IMR-90 (cell line): ENCODE results near the gene SDK1.

Experiments used
- BHLHE40 ChIP-seq: fragments of 150-350 bp; IDR thresholded peaks from 2 replicates; pipeline ENCODE4 v1.6.1; 2016; ENCODE audit warnings: mild to moderate bottlenecking, low read depth, low read length
- CTCF ChIP-seq: conservative IDR thresholded peaks from 2 replicates; pipeline ENCODE4 v1.5.1; 2012; ENCODE audit warnings: mild to moderate bottlenecking, low read depth, low read length, improper control_type of control experiment
- MXI1 ChIP-seq: IDR thresholded peaks from 2 replicates; pipeline ENCODE4 v1.6.1; 2012; ENCODE audit warnings: low read depth, mild to moderate bottlenecking, low read length, moderate library complexity, borderline replicate concordance
- POLR2A ChIP-seq: IDR thresholded peaks from 2 replicates; pipeline ENCODE4 v1.6.1; 2012; ENCODE audit warnings: mild to moderate bottlenecking, low read depth, low read length

- no peak for TF ChIP-seq CTCF
- no peak for TF ChIP-seq MXI1
- no peak for TF ChIP-seq BHLHE40
- TF ChIP-seq POLR2A: no peak
Measured at GRCh38 chr7:3992841-3993240, 691.8 kb downstream of the SDK1 start.
